ENCODE measurements around the gene SHC2. TPM values are rescaled to one million over a fixed set of nuclear protein-coding genes. Genes with fewer than 3 reads are reported as not detected.

The SHC2 gene
- total and polyA plus RNA-seq, 4 donors: 11.2 to 23.1 (median 14.5) TPM

GRCh38 chr19:406971-407510 lies 53.8 kb downstream of the SHC2 start:
- 88 to 89% methylated on average over 47 to 48 of the region's 48 CpGs for WGBS, 2 donors
- H3K4me3 ChIP-seq: no peak overlapping the region
- TF ChIP-seq, protein P1, sequence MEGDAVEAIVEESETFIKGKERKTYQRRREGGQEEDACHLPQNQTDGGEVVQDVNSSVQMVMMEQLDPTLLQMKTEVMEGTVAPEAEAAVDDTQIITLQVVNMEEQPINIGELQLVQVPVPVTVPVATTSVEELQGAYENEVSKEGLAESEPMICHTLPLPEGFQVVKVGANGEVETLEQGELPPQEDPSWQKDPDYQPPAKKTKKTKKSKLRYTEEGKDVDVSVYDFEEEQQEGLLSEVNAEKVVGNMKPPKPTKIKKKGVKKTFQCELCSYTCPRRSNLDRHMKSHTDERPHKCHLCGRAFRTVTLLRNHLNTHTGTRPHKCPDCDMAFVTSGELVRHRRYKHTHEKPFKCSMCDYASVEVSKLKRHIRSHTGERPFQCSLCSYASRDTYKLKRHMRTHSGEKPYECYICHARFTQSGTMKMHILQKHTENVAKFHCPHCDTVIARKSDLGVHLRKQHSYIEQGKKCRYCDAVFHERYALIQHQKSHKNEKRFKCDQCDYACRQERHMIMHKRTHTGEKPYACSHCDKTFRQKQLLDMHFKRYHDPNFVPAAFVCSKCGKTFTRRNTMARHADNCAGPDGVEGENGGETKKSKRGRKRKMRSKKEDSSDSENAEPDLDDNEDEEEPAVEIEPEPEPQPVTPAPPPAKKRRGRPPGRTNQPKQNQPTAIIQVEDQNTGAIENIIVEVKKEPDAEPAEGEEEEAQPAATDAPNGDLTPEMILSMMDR (IDR thresholded peaks at IDR 0.05; ENCODE audit: control extremely low read depth, extremely low read depth): no peak
- no peak for DNase-seq
- peaks cover 0 to 6% (median 4%) of the 10 kb centered on the region in 5 donors for H3K4me1 ChIP-seq (ENCODE audit: control insufficient read depth in 5 of 5, insufficient read depth in 5 of 5, low read length in 5 of 5)
- peaks cover 0 to 6% (median 0%) of the 10 kb centered on the region in 4 donors for H3K9me3 ChIP-seq (ENCODE audit: control insufficient read depth in 4 of 4, insufficient read depth in 3 of 4, low read length in 3 of 4)
- no peak overlapping the region for H3K9ac ChIP-seq (ENCODE audit: insufficient read depth in 1 of 2, low read length in 2 of 2)
- no peak for ATAC-seq (ENCODE audit: insufficient read depth, low FRiP score)
- no peaks in the 10 kb centered on the region for H3K36me3 ChIP-seq (ENCODE audit: control insufficient read depth in 4 of 4, insufficient read depth in 4 of 4, low read length in 4 of 4)
- H3K27me3 ChIP-seq (ENCODE audit: control insufficient read depth in 3 of 3, insufficient read depth in 3 of 3, low read length in 2 of 3): peaks cover 11 to 23% (median 13%) of the 10 kb centered on the region in 3 donors
- no peak overlapping the region for H3K27ac ChIP-seq (ENCODE audit: low read depth in 1 of 2, low read length in 1 of 2)

DNA sequence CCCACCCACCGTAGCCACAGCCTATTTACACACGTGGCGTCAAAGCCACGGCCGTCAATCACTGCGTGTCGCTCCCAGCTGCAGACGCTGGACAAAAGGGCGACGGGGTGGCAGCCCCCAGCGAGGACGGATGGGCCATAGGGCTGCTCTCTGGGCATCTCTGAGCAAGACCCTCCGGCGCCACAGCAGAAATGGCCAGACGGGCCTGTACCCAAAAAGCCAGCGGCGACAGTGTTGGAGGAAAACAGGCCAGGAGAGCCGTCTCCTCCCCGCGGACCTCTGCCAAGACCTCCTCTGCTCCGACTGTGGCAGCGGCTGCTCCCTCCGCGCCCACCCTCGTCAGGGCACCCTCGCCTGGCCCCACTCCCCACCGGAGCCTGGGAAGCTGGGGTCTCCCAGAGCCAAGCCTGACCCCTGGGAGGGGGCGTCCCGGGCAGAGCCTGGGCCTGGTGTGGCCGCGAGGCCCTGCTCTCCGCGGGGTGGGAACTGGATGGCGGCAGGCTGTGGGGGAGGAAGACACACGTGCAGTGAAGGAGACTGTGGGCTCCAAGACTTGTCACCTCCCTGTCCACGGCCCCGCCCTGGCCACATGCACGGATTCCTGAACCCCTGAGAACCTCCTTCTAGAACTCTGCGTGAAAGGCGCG lies 54.6 kb downstream of the SHC2 start:
- Histone ChIP-seq H3K27ac (ENCODE audit: low read depth in 1 of 2, low read length in 1 of 2) (no peak overlapping the region), H3K27me3 (ENCODE audit: control insufficient read depth in 3 of 3, insufficient read depth in 3 of 3, low read length in 2 of 3) (peaks cover 11 to 23% (median 13%) of the 10 kb centered on the region in 3 donors), H3K4me1 (ENCODE audit: control insufficient read depth in 5 of 5, insufficient read depth in 5 of 5, low read length in 5 of 5) (peaks cover 0 to 6% (median 4%) of the 10 kb centered on the region in 5 donors), H3K4me3 (no peak overlapping the region), H3K9me3 (ENCODE audit: control insufficient read depth in 4 of 4, insufficient read depth in 3 of 4, low read length in 3 of 4) (peaks cover 0 to 6% (median 0%) of the 10 kb centered on the region in 4 donors), H3K9ac (ENCODE audit: insufficient read depth in 1 of 2, low read length in 2 of 2) (no peak overlapping the region), H3K36me3 (ENCODE audit: control insufficient read depth in 4 of 4, insufficient read depth in 4 of 4, low read length in 4 of 4) (no peaks in the 10 kb centered on the region)
- 61 to 69% methylated on average over 39 to 41 of the region's 41 CpGs for WGBS, 2 donors
- DNase-seq (no peak), ATAC-seq (ENCODE audit: insufficient read depth, low FRiP score) (no peak)
- TF ChIP-seq, protein P1 (IDR thresholded peaks at IDR 0.05; ENCODE audit: control extremely low read depth, extremely low read depth): no peak

- 44 to 47% methylated on average over 29 of the region's 29 CpGs for WGBS, 2 donors
- ATAC-seq (ENCODE audit: insufficient read depth, low FRiP score) (no peak), DNase-seq (no peak)
- H3K27ac ChIP-seq (ENCODE audit: low read depth in 1 of 2, low read length in 1 of 2): no peak overlapping the region
- H3K4me1 ChIP-seq (ENCODE audit: control insufficient read depth in 5 of 5, insufficient read depth in 5 of 5, low read length in 5 of 5): peaks cover 0 to 6% (median 4%) of the 10 kb centered on the region in 5 donors
- H3K36me3 ChIP-seq (ENCODE audit: control insufficient read depth in 4 of 4, insufficient read depth in 4 of 4, low read length in 4 of 4): no peaks in the 10 kb centered on the region
- TF ChIP-seq, protein P1 (IDR thresholded peaks at IDR 0.05; ENCODE audit: control extremely low read depth, extremely low read depth): no peak
- peaks cover 0 to 4% (median 0%) of the 10 kb centered on the region in 4 donors for H3K9me3 ChIP-seq (ENCODE audit: control insufficient read depth in 4 of 4, insufficient read depth in 3 of 4, low read length in 3 of 4)
- H3K9ac ChIP-seq (ENCODE audit: insufficient read depth in 1 of 2, low read length in 2 of 2): no peak overlapping the region
- peaks cover 11 to 22% (median 13%) of the 10 kb centered on the region in 3 donors for H3K27me3 ChIP-seq (ENCODE audit: control insufficient read depth in 3 of 3, insufficient read depth in 3 of 3, low read length in 2 of 3)
- no peak overlapping the region for H3K4me3 ChIP-seq
These were observed 55.5 kb downstream of the SHC2 start for GRCh38 chr19:405121-405965.

Measured in lung (tissue), 12 donors.